Fibroblast of lung (primary cell): ENCODE results near the gene DNAJC18.

Source experiments
- CTCF ChIP-seq, 2 donors: IDR thresholded peaks in 1 of 2; conservative IDR thresholded peaks in 1 of 2; 1 replicate in 1 of 2; 2 replicates in 1 of 2; pipeline ENCODE4 v1.5.1; 2011 to 2012; ENCODE audit warnings: low read length in 2 of 2, control low read depth in 1 of 2, inconsistent platforms in 1 of 2, low read depth in 1 of 2, mild to moderate bottlenecking in 1 of 2
- EZH2 ChIP-seq: IDR thresholded peaks from 2 replicates; pipeline ENCODE4 v1.5.1; 2012; ENCODE audit warnings: low read length, control low read depth, mild to moderate bottlenecking; ENCODE audit errors: missing control alignments

- TF ChIP-seq EZH2, result no peak
- no peak for TF ChIP-seq CTCF (conservative IDR thresholded peaks at IDR 0.05 in 1 of 2, IDR thresholded peaks at IDR 0.05 in 1 of 2; ENCODE audit: low read depth in 1 of 2, low read length in 2 of 2)
These were observed 22.1 kb downstream of the DNAJC18 start for GRCh38 chr5:139417214-139417613.
